Activated gamma-delta T cell (primary cell): ENCODE results near the gene PTRH2.
"Not testable (repeated sequence)": the region's sequence is repeated elsewhere in the genome, so short reads cannot be mapped to it uniquely, and the experiment has no call there.

Experiments
- DNase-seq: peaks from one replicate; lab custom pipeline; 2025; lab: John Stamatoyannopoulos, UW
- total RNA-seq, 2 donors: gene quantifications; one replicate each; lab custom pipeline; 2026; lab: John Stamatoyannopoulos, UW

PTRH2 gene
- total RNA-seq: 11.3 to 14.9 reads per million in 2 donors

DNA sequence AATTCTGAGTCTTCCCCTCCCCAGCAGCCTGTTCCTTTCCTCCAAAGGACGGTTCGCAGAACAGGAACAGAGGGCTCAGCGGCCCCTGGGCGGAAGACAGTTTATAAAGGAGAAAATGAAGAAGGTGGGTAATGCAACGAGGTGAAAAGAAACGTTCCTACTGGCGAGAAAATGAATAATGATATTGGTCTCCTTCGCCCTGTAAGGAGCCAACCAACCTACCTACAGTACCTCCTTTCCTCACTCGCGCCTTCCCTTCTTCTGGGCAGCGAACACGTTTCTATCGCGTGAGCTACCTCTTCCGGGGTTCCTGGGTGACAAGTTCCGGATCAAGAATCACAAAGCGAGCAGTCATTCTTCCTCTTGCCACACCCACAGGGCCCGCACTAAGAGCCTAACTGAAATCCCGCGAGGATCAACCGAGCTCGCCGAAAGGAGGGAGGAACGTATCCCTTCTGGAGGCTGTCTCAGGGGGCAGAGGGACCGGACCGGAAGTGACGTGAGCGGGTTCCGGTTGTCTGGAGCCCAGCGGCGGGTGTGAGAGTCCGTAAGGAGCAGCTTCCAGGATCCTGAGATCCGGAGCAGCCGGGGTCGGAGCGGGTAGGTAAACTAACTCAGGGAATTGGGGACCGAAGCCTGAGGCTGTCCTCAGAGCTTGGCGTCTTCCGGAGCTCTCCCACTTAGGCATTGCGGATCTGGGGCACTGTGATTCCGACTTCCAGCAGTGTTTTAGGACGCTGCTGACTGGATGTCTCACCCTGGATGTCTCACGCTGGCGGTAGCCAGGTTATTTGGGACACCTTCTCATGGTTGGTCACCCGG lies at the start of gene PTRH2, which contains the start of gene VMP1:
PTRH2 (minus strand) TSS at position 282 of the 822 bp plus-strand sequence. CDS start 9,452 bp downstream, outside the sequence.
VMP1 (plus strand) TSS at position 506 of the 822 bp plus-strand sequence. CDS start 23,793 bp downstream, outside the sequence.
- DNase-seq: peak; percentile 59

DNA sequence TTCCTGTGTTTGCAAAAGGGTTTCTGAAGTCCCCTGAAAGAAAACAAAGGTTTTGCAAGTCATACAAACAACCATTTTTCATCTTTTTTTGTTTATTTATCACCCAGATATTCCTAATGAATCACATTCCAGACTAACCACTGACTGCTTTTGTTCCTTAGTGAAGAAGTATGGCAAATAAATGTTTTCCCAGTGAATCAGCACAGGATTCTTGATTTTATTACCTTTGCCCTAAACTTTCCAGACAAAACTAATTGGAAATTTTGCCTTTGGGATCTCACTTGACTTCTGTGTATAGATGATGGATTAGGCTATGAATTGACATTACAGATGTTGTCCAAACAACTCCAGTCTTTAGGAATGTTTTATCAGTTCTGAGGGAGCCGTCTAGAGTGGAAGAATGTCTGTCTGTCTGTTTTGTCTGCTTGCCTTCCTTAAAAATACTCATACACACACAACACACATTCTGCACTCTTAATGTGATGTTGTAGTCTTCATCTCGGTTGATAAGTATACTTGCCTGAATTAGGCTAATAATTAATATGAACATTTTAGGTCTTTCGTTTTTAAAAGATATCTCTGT lies 49.1 kb upstream of the PTRH2 start:
- DNase-seq: no peak

DNA sequence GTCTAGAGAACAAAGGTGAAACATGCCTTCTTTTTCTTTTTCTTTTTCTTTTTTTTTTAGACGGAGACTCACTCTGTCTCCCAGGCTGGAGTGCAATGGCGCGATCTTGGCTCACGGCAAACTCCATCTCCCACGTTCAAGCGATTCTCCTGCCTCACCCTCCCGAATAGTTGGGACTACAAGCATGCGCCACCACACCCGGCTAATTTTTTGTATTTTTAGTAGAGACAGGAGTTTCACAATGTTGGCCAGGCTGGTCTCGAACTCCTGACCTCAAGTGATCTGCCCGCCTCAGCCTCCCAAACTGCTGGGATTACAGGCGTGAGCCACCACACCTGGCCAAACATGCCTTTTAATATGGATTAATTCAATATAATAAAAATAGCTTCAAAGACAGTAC lies 47.8 kb upstream of the PTRH2 start:
- DNase-seq: not testable (repeated sequence)

DNA sequence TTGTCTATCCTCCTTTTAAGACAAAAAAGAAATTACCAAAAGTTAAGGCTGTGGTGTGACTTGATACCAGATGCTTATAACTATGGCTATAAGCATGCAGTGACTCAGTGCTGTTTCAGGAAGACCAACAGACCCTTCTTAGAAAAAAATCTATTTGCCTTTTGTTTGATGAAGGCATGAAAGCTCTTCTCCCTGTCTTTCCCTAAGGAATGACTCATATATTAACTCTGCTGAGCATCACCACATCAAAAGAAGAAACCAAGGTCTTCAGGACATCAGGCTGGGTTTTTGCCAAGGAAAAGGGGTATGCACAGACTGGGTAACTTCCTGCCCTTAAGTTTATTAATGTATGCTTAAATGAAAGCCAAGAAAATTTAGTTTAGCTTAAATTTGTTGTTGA lies 47.3 kb upstream of the PTRH2 start:
- DNase-seq: no peak

DNA sequence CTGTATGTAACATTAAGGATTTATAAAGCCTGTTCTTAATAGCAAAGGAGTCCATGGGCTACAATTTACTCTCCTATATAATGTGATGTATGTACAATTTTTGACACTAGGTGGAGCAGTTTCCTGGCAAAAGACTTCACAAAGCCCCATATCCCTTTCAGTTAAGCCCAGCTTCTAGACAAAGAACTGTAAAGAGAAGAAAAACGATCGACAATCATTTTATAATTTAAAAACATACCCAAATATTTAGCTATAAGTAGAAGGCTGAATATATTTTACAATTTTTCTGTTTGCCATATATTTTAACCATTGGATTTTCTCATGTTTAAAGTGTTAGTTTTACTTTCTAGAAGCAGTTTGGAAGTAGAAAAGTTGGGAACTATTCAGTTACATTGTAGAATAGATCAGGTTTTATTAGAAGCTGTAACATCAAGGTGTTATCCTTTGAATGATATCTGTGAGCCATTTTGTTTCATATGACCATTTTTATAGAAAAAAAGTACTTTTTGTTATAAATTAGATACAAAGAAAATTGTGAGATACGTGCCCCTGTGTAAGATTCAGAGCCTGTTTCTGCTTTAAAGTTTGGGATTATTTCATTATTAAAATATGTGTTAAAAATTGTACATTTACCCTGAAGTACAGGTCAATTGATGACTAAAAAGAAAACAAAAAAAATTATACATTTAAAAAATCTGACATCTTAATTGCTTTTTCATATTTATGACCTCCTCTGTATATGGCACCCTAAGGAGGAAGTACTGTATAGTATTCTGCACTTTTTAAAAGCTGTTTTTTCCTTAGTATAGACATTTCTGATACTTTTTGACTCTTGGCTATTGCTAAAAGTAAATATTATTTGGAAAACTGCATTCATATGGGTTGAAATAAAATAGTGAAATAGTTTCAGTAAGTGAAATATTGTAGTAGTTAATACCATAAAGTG lies 46.6 kb upstream of the PTRH2 start:
- DNase-seq: no peak

DNA sequence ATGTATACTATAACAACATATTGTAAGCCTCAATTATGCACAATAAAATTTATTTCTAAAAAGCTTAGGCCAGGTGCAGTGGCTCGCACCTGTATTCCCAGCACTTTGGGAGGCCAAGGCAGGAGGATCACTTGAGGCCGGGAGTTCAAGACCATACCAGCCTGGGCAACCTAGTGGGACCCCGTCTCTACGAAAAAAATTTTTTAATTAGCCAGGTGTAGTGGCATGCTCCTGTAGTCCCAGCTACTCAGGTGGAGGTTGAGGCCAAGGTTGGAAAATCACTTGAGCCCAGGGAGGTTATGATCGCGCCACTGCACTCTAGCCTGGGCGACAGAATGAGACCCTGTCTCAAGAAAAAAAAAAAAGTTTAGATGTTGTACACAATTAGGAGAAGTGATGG lies 45.7 kb upstream of the PTRH2 start:
- DNase-seq: no peak

DNA sequence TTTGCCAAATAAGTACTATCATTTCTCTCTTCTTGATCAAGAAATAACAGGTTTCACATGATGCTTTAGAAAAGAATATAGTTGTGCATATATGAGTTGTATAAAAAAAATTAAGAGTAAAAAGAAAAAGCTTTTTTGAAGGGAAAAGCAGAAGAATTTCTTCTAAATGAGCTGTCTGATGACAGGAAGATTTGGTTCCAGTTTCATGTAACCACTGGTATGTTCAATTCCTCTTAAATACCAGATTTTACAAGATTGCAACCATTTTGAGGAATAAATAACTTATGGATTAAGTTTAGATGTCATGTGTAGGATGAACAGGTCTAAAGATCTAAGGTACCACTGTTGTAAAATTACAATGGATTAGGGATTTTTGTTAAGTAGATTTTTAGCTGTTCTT lies 45.2 kb upstream of the PTRH2 start:
- DNase-seq: no peak

DNA sequence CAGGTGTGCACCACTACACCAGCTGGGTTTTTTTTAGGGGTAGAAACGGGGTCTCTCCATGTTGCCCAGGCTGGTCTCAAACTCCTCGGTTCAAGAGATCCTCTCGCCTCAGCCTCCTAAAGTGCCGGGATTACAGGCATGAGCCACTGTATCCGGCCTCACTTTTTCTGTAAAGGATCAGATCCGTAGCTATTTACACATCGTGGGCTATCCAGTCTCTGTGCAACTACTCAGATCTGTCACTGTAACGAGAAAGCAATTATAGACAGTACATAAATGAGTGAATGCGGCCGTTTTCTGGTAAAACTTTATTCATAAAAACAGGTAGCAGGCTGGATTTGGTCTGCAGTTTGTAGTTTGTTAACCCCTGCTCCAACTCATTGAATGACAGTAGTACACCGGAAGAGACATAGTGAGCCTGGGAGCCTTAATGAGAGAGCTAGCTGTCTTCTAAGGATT lies 44.8 kb upstream of the PTRH2 start:
- no peak for DNase-seq

DNA sequence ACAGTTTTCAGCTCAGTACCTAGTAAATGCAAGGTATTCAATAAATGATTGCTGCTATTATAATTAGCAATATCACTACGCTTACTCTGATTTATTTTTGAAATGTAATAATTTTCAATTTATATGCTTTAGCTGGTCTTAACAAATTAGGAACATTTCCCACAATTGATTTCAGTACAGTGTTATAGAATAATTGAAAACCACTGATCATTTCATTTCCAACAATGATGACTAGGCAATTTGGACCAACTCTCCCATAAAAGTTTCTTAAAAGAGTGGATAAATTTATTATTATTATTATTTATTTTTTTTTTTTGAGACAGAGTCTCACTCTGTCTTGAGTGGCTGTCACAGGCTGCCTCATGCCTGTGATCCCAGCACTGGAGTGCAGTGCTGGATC lies 41.4 kb upstream of the PTRH2 start:
- DNase-seq: no peak

DNA sequence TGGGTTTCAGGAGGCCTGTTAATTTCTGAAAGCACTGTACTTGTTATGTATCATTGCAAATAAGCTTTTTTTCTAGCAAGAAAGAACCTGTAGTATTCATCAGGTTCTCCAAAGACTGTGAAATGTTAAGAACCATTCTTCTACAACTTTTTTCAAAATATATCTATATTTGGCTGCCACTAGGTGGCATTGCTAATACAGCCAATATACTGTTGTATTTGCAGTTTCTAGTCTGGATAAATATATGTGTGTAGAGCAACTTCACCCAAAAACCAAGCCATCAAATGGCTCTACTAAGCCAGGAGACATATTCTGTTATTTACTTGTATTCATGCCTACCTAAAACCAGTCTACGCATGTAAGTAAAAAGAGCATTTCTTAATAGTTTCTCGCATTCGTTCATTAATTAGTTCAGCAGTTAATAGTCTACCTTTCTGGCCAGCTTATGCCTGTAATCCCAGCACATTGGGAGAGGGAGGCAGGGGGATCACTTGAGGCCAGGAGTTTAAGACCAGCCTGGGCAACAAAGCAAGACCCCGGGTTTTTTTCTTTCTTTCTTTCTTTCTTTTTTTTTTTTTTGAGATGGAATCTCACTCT lies 39.7 kb upstream of the PTRH2 start:
- no peak for DNase-seq

DNA sequence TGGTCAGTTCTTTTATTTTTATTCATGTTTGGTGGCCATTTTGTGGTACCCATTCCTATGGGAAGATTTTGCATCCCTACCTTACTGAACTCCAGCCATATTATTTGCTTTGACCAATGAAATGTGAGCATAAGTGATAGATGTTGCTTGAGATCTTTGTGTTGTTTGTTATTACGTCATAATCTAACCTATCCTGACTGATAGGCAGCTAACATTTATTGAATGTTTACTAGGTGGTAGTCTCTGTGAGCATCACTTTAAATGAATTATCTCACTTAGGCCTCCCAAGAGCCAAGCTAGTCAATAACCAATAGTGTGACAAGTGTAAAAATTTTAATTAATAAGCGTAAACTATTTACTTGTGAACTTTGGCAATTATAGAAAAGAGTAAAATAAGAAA lies 37.8 kb upstream of the PTRH2 start:
- no peak for DNase-seq

DNA sequence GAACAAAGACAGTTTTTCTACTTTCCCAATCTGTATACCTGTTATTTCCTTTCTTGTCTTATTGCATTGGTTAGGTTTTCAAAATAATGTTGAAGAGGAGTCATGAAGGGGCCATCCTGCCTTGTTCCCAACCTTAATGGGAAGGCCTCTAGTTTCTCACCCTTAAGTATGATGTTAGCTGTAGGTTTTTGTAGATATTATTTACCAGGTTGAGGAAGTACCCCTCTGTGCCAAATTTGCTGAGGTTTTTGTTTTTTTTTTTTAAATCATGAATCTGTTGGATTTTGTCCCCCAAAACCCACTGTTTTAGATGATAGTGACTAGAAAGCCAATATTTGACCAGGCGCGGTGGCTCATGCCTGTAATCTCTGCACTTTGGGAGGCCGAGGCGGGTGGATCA lies 36.6 kb upstream of the PTRH2 start:
- no peak for DNase-seq

DNA sequence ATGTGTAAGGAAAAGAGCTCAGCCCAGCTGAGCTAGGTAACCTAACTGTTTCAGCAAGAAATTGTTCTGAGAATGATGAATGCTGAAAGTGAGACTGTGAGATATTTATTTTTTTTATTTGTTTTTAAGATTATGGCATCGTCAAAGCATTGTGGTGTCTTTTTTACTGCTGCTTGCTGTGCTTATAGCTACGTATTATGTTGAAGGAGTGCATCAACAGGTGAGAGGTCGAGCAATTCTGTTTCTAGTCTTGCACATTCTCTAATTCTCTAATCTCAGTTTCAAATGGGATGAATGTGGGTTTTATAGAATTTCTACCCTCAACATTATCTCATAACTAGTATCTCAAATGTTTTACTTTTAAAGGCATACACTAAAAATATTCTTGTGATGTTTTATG lies 30.1 kb upstream of the PTRH2 start:
- DNase-seq: no peak

DNA sequence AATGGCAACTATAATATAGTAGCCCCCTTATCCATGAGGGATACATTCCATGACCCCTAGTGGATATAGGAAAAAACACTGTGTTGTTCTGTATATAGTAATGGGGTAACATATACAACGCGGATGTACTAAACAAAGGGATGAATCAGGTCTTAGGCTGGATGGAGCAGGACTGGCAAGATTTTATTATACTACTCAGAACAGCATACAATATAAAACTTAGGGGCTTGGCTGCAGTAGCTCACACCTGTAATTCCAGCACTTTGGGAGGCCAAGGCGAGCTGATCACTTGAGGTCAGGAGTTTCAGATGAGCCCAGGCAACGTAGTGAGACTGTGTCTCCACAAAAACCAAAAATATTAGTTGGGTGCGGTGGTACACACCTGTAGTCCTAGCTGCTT lies 27.0 kb upstream of the PTRH2 start:
- no peak for DNase-seq

DNA sequence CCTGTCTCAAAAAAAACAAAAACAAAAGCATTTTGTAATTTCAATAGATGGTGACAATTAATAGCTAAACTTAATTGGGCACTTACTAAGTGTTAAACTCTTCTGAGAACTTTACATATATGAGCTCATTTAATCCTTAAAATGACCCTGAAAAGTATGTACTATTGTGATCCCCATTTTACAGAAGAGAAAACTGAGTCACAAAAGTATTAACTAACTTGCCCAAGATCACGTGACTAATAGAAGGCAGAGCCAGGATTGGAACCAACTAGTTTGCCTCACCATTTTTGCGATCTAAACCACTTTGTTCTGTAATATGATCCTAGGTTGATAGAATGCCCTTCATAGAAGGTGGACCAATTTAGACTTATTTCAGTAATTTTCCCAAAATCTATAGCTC lies 26.5 kb upstream of the PTRH2 start:
- no peak for DNase-seq

DNA sequence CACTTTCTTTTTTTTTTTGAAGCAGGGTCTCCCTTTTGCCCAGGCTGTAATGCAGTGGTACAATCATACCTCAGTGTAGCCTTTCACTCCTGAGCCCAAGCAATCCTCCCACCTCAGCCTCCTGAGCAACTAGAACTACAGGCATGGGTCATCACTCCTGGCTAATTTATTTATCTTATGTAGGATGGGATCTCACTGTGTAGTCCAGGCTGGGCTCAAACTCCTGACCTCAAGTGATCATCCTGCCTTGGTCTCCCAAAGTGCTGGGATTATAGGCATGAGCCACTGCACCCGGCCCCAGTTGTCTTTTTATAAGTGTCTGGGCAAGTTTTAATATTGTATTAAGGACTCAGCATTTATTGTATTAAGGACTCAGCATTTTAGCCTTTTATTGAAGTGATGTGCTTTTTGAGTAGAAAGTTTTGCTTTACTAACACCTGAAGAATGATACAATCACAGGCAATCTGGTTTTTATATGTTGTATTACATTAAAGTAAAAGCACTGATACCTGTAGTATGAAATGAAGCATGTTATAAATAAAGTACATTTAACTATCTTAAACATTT lies 23.1 kb upstream of the PTRH2 start:
- no peak for DNase-seq

DNA sequence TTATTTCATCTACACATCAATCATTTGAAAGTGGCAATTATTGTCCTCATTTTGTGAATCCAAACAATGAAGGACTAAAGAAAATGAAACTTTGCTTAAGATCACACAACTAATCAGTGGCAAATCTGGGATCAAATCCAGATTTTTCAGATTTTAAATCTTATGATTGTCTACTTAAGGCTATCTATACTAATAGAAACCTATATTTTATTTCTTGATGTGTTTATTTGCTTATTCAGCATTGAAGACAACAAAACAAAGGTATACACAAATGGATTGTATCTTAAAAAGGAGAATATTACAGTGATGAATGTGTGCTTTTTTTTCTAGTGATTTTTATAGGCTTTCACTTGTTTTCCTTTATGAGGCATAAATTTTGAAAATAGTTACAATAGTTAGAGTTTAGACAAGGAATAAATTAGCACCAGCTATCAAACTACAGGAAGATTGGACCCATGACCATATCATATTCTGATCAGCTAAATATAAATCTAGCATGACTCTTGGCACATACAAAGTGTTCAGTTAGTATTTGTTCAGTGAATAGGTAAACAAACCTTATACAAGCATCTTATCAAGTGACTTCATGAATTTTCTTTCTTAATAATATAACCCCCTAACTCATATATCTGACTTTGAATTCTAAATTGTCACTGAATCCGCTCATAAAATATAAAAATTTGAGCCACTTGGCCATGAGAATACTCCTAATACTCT lies 20.7 kb upstream of the PTRH2 start:
- DNase-seq: no peak

DNA sequence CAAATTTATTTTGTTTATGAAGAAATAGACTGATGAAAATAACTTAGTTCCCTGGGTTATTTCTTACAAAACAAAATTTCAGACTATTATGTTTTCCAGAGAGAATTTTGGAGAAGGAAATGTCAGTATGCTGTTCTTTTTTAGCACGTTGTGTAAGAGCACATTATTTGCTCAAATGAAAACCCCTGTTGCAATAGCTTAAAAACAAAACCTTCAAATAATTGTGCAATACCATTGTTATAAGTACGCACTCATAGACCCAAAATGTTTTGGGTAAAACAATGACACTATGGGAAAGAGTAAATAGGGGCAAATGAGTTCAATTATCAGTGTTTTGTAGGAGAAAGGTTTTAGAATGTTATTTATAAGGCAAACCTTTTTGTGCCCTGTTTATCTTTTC lies 18.5 kb upstream of the PTRH2 start:
- no peak for DNase-seq

DNA sequence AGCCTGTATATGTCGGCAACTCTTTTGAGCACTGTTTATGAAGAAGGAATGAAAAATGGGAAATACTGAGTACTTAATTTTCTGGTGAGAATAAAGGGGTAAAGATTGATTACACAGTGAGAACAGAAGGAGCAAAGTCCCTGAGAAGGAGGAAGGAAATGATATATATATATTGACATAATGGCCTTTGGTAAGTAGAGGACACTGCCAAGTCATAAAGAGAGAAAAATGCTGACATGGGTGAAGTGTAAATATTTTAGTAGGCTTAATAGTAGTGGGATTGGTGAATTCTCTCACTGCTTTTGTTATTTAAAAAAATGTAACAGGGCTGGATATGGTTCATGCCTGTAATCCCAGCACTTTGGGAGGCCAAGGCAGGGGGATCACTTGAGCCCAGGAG lies 16.4 kb upstream of the PTRH2 start:
- no peak for DNase-seq

DNA sequence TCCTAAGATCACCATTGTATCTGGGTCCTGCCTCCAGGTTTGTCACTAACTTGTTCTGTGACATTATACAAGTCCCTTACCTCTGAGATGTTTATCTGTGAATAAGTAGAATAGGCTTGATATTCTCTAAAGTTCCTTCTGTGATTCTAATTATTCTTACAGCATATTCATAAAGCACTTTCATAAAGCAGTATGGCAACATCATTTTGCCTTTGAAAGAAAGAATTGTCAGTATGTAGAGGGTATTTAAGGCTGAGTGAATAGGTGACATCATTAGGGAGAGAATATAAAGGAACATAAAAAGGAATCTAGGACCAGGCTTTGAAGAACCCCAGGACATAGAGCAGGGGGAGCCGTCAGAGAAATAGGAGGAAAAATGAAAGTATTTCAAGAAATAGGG lies 15.8 kb upstream of the PTRH2 start:
- no peak for DNase-seq

DNA sequence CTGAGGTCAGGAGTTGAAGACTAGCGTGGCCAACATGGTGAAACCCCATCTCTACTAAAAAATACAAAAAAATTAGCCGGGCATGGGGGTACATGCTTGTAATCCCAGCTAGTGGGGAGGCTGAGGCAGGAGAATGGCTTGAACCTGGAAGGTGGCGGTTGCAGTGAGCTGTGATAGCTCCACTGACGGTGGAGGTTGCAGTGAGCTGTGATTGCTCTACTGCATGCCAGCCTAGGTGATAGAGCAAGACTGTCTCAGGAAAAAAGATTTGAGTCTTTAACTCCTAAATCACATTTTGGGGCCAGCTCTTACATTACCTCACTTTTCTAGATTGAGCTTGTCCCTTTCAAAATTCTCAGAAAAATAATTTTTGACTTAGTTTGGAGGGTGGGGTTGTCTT lies 15.4 kb upstream of the PTRH2 start:
- DNase-seq: no peak
